Osteocyte (in vitro differentiated cells): ENCODE results near the gene ELF1. TPM values are rescaled to one million over a fixed set of nuclear protein-coding genes. Genes with fewer than 3 reads are reported as not detected.
"Not testable (repeated sequence)": the region's sequence is repeated elsewhere in the genome, so short reads cannot be mapped to it uniquely, and the experiment has no call there.

Source experiments
- DNase-seq: peaks from one replicate; pipeline ENCODE4 v3.0.0; 2021; ENCODE audit warnings: mixed read lengths; ENCODE audit not compliant: unreplicated experiment; ENCODE audit errors: extremely low spot score
- H3K27ac Mint-ChIP-seq: one replicate; pipeline ENCODE4 v1.8.0; 2021; ENCODE audit warnings: mild to moderate bottlenecking, mixed read lengths; ENCODE audit not compliant: unreplicated experiment
- H3K27me3 Mint-ChIP-seq: one replicate; pipeline ENCODE4 v1.8.0; 2021; ENCODE audit warnings: mixed read lengths; ENCODE audit not compliant: unreplicated experiment
- H3K36me3 Mint-ChIP-seq: one replicate; pipeline ENCODE4 v1.8.0; 2021; ENCODE audit warnings: mixed read lengths; ENCODE audit not compliant: unreplicated experiment
- H3K4me1 Mint-ChIP-seq: one replicate; pipeline ENCODE4 v1.8.0; 2021; ENCODE audit warnings: mixed read lengths; ENCODE audit not compliant: unreplicated experiment
- H3K4me3 Mint-ChIP-seq: one replicate; pipeline ENCODE4 v1.8.0; 2021; ENCODE audit warnings: mild to moderate bottlenecking, moderate library complexity, mixed read lengths; ENCODE audit not compliant: unreplicated experiment
- H3K9me3 Mint-ChIP-seq: one replicate; pipeline ENCODE4 v1.8.0; 2021; ENCODE audit warnings: mixed read lengths; ENCODE audit not compliant: unreplicated experiment
- total RNA-seq: library from RNA; stranded (reverse); gene quantifications from 2 replicates; pipeline ENCODE4 v1.2.1, GENCODE V29; 2021
- TF ChIP-seq, protein P1 (sequence below): fragments of 200-600 bp; sonication (generic); IDR thresholded peaks from 2 replicates; pipeline ENCODE4 v1.5.0; 2021; ENCODE audit warnings: antibody characterized with exemption, mild to moderate bottlenecking, moderate library complexity

Gene ELF1
- total RNA-seq, 1 donor from 2014 or later, result 52.6 TPM

DNA sequence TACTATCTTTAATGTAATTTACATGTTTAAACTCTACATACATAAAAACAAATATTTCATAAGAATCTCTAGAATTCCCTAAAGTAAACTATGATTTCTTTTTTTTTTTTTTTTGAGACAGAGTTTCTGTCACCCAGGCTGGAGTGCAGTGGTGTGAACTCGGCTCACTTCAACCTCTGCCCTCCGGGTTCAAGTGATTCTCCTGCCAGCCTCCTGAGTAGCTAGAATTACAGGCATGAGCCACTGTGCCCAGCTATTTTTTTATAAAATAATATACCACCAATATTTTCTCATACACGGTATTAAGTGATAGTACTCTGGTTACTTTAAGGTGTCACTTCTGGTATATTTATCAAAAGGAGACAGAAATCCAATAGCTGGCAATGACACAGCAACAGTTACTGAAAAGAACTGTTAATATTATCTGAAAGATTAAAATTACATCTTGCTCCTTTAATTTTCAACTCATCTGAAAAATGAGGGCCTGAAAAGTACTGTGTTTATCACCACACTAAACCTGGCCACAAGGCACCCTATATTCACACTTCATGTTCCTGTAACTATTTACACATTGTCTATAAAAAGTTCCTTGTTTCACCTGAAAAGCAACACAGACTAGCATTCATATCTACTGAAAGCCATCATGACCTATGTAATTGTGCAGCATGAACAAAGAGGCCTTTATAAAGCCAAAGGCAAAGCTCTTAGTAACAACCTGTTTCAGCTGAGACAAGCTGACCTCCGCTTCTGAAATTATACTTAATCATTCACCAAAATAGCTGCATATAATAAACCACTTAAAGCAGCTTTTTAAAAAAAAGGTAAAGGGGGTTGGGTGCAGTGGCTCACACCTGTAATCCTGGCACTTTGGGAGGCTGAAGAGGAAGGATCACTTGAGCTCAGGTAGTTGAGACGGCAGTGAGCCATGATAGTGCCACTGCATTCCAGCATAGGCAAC is 123.6 kb downstream of the ELF1 start:
- TF ChIP-seq, protein P1, sequence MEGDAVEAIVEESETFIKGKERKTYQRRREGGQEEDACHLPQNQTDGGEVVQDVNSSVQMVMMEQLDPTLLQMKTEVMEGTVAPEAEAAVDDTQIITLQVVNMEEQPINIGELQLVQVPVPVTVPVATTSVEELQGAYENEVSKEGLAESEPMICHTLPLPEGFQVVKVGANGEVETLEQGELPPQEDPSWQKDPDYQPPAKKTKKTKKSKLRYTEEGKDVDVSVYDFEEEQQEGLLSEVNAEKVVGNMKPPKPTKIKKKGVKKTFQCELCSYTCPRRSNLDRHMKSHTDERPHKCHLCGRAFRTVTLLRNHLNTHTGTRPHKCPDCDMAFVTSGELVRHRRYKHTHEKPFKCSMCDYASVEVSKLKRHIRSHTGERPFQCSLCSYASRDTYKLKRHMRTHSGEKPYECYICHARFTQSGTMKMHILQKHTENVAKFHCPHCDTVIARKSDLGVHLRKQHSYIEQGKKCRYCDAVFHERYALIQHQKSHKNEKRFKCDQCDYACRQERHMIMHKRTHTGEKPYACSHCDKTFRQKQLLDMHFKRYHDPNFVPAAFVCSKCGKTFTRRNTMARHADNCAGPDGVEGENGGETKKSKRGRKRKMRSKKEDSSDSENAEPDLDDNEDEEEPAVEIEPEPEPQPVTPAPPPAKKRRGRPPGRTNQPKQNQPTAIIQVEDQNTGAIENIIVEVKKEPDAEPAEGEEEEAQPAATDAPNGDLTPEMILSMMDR, result no peak
- DNase-seq, result no peak
- H3K4me3 Mint-ChIP-seq, result no peak overlapping the region
- no peaks in the 10 kb centered on the region for H3K27me3 Mint-ChIP-seq
- peaks cover 2% of the 10 kb centered on the region for H3K36me3 Mint-ChIP-seq
- no peak overlapping the region for H3K27ac Mint-ChIP-seq
- peaks cover 16% of the 10 kb centered on the region for H3K4me1 Mint-ChIP-seq
- no peaks in the 10 kb centered on the region for H3K9me3 Mint-ChIP-seq

GRCh38 chr13:40893573-40893972 is 125.5 kb downstream of the ELF1 start:
- peaks cover 16% of the 10 kb centered on the region for H3K4me1 Mint-ChIP-seq
- not testable (repeated sequence) for H3K36me3 Mint-ChIP-seq, H3K27ac Mint-ChIP-seq, H3K27me3 Mint-ChIP-seq, H3K4me3 Mint-ChIP-seq, H3K9me3 Mint-ChIP-seq, DNase-seq

DNA sequence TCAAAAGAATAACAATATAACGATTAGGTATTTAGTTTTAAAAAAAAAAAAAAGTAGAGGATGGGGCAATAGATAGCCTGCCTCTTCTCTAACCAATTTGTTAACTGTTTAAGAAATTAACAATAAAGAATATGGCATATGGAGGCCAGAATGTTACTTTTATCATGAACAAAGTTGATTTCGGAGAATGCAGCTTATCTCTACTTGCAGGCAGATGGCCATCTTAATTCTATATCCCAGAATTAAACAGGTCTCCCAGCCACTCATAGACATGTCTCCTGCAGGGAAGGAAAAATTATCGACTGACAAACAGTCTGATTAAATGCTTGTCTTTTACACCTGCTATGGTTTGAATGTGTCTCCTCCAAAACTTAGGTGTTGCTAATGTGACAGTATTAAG is 133.1 kb downstream of the ELF1 start:
- H3K9me3 Mint-ChIP-seq, result peaks cover 7% of the 10 kb centered on the region
- H3K4me3 Mint-ChIP-seq, result no peak overlapping the region
- no peak for DNase-seq
- TF ChIP-seq, protein P1, result no peak
- peaks cover 15% of the 10 kb centered on the region for H3K36me3 Mint-ChIP-seq
- no peaks in the 10 kb centered on the region for H3K27me3 Mint-ChIP-seq
- no peaks in the 10 kb centered on the region for H3K4me1 Mint-ChIP-seq
- H3K27ac Mint-ChIP-seq, result no peak overlapping the region

GRCh38 chr13:40884175-40884574 is 134.9 kb downstream of the ELF1 start:
- not testable (repeated sequence) for DNase-seq, H3K27me3 Mint-ChIP-seq, H3K27ac Mint-ChIP-seq, H3K4me1 Mint-ChIP-seq, H3K4me3 Mint-ChIP-seq
- H3K36me3 Mint-ChIP-seq, result peaks cover 19% of the 10 kb centered on the region
- H3K9me3 Mint-ChIP-seq, result peaks cover 11% of the 10 kb centered on the region

Other genes with a start within 250 kb of the ELF1 start
- gene MRPS31, start 248.1 kb downstream of the ELF1 start, total RNA-seq, result 17.4 and 17.7 TPM in 2 replicates
- gene SLC25A15, start 229.7 kb downstream of the ELF1 start, total RNA-seq, result 8.3 and 9.5 TPM in 2 replicates
- 6.9 TPM in 2 replicates for gene WBP4, start 42.2 kb upstream of the ELF1 start, total RNA-seq
- 9.7 and 10.5 TPM in 2 replicates for gene KBTBD6, start 113.5 kb upstream of the ELF1 start, total RNA-seq
- 12.2 and 14.0 TPM in 2 replicates for gene KBTBD7, start 175.3 kb upstream of the ELF1 start, total RNA-seq
- gene MTRF1, start 244.3 kb upstream of the ELF1 start, total RNA-seq, result 9.8 and 12.9 TPM in 2 replicates